ENCODE measurements around the gene EFCAB5. TPM values are rescaled to one million over a fixed set of nuclear protein-coding genes. Genes with fewer than 3 reads are reported as not detected.
A peak's percentile ranks its signal among the peaks of the same experiment; 100 is the strongest.
"Not testable (repeated sequence)": the region's sequence is repeated elsewhere in the genome, so short reads cannot be mapped to it uniquely, and the experiment has no call there.

EFCAB5 gene
- total RNA-seq, 6 experiments from 2014 or later: 0.27 to 0.94 (median 0.64) TPM

GRCh38 chr17:30000755-30001257 lies 59.4 kb downstream of the EFCAB5 start:
- Mint-ChIP-seq H3K36me3 (ENCODE audit: low read depth) (no peaks in the 10 kb centered on the region), H3K4me1 (ENCODE audit: low read depth) (peaks cover 29% of the 10 kb centered on the region), H3K27ac (peak overlapping the region; percentile 19), H3K4me3 (no peak overlapping the region; the same call in 1 of the 2 replicates), H3K9me3 (no peaks in the 10 kb centered on the region), H3K27me3 (ENCODE audit: insufficient read depth) (peaks cover 3% of the 10 kb centered on the region)
- DNase-seq: no peak
- no peak for TF ChIP-seq CTCF (IDR thresholded peaks at IDR 0.05)

GRCh38 chr17:30002088-30002487 lies 60.7 kb downstream of the EFCAB5 start:
- no peak overlapping the region for H3K27ac Mint-ChIP-seq
- DNase-seq: no peak
- no peak overlapping the region for H3K4me3 Mint-ChIP-seq
- no peaks in the 10 kb centered on the region for H3K36me3 Mint-ChIP-seq (ENCODE audit: low read depth)
- no peaks in the 10 kb centered on the region for H3K27me3 Mint-ChIP-seq (ENCODE audit: insufficient read depth)
- no peak for TF ChIP-seq CTCF (IDR thresholded peaks at IDR 0.05)
- peaks cover 33% of the 10 kb centered on the region for H3K4me1 Mint-ChIP-seq (ENCODE audit: low read depth)
- H3K9me3 Mint-ChIP-seq: no peaks in the 10 kb centered on the region

- Mint-ChIP-seq H3K27me3 (ENCODE audit: insufficient read depth) (no peaks in the 10 kb centered on the region), H3K9me3 (no peaks in the 10 kb centered on the region), H3K4me1 (ENCODE audit: low read depth) (peaks cover 24% of the 10 kb centered on the region), H3K27ac (no peak overlapping the region), H3K4me3 (no peak overlapping the region), H3K36me3 (ENCODE audit: low read depth) (no peaks in the 10 kb centered on the region)
- no peak for TF ChIP-seq CTCF (IDR thresholded peaks at IDR 0.05)
- no peak for DNase-seq
These were observed 64.4 kb downstream of the EFCAB5 start for GRCh38 chr17:30005709-30006320.

GRCh38 chr17:30011934-30012333 lies 70.5 kb downstream of the EFCAB5 start:
- not testable (repeated sequence) for H3K27ac Mint-ChIP-seq; H3K4me1 Mint-ChIP-seq (ENCODE audit: low read depth); DNase-seq; H3K36me3 Mint-ChIP-seq (ENCODE audit: low read depth); H3K4me3 Mint-ChIP-seq; H3K9me3 Mint-ChIP-seq
- peaks cover 12% of the 10 kb centered on the region; the same call in 1 of the 2 replicates for H3K27me3 Mint-ChIP-seq (ENCODE audit: insufficient read depth)
- peak; percentile 47; the same call in 1 of the 2 replicates for TF ChIP-seq CTCF (IDR thresholded peaks at IDR 0.05)

GRCh38 chr17:30021708-30022317 lies 80.4 kb downstream of the EFCAB5 start:
- H3K36me3 Mint-ChIP-seq (ENCODE audit: low read depth): no peaks in the 10 kb centered on the region
- DNase-seq: peak; percentile 37
- no peaks in the 10 kb centered on the region for H3K4me1 Mint-ChIP-seq (ENCODE audit: low read depth)
- TF ChIP-seq CTCF (IDR thresholded peaks at IDR 0.05): peak; percentile 93
- no peaks in the 10 kb centered on the region for H3K27me3 Mint-ChIP-seq (ENCODE audit: insufficient read depth)
- no peaks in the 10 kb centered on the region for H3K9me3 Mint-ChIP-seq
- no peak overlapping the region for H3K4me3 Mint-ChIP-seq
- no peak overlapping the region for H3K27ac Mint-ChIP-seq

- not testable (repeated sequence) for H3K9me3 Mint-ChIP-seq; H3K36me3 Mint-ChIP-seq (ENCODE audit: low read depth); H3K27me3 Mint-ChIP-seq (ENCODE audit: insufficient read depth); DNase-seq; H3K4me1 Mint-ChIP-seq (ENCODE audit: low read depth); H3K4me3 Mint-ChIP-seq; H3K27ac Mint-ChIP-seq
These were observed 83.9 kb downstream of the EFCAB5 start for GRCh38 chr17:30025325-30025724.

Data from HFFc6 (cell line).